Right lobe of liver (tissue), 4 donors: ENCODE data around the gene NRM.
A peak's percentile ranks its signal among the peaks of the same experiment; 100 is the strongest.

Experiments
- CTCF ChIP-seq, 4 donors: fragments of 200-600 bp in 3 of 4; fragments of 450-650 bp in 1 of 4; IDR thresholded peaks; one replicate each; pipeline versions ENCODE4 v1.5.1 to v1.8.0; 2016 to 2022; ENCODE audit warnings: antibody characterized with exemption in 4 of 4, mild to moderate bottlenecking in 2 of 4
- POLR2A ChIP-seq: fragments of 450-650 bp; IDR thresholded peaks from one replicate; pipeline ENCODE4 v1.6.1; 2017; ENCODE audit warnings: antibody characterized with exemption, mild to moderate bottlenecking
- donor health status: DM: no; HTN: no; CAD: no.
- donor health status: DM: no; HTN: no; CAD: no.
- donor health status: DM: no; HTN: yes; CAD: no.

- TF ChIP-seq CTCF (IDR thresholded peaks at IDR 0.05): no peak
- TF ChIP-seq POLR2A: peak; percentile 33
Observed at GRCh38 chr6:30690403-30691207, at the start of gene NRM.
